Stimulated activated CD4-positive, alpha-beta T cell treated with anti-CD3 and anti-CD28 coated beads, Interleukin-2, amount 100 ng/mL, for 48 hours (primary cell): ENCODE data around the gene IL23R.
"Not testable (repeated sequence)": the region's sequence is repeated elsewhere in the genome, so short reads cannot be mapped to it uniquely, and the experiment has no call there.

Experiments used
- DNase-seq, 2 donors: peaks; one replicate each; pipeline ENCODE4 v3.0.0-alpha.2; 2020

The IL23R gene

GRCh38 chr1:67166196-67166595, at the start of gene IL23R:
TSS of gene IL23R (plus strand) at chr1:67166454. CDS start at chr1:67168121, 1,667 bp downstream.
- no peak for DNase-seq

- DNase-seq, result no peak
Measured at GRCh38 chr1:67118191-67118590, 48.1 kb upstream of the IL23R start.

- no peak for DNase-seq
Measured at GRCh38 chr1:67118646-67119045, 47.6 kb upstream of the IL23R start.

GRCh38 chr1:67120855-67121619, 45.2 kb upstream of the IL23R start:
- DNase-seq, result no peak

- no peak for DNase-seq
Measured at GRCh38 chr1:67124455-67124854, 41.8 kb upstream of the IL23R start.

- no peak for DNase-seq
Measured at GRCh38 chr1:67126111-67126746, 40.0 kb upstream of the IL23R start.

- no peak for DNase-seq
Measured at GRCh38 chr1:67126974-67127373, 39.3 kb upstream of the IL23R start.

- no peak for DNase-seq
Measured at GRCh38 chr1:67130673-67131072, 35.6 kb upstream of the IL23R start.

- DNase-seq, result no peak
Measured at GRCh38 chr1:67133177-67133576, 33.1 kb upstream of the IL23R start.

GRCh38 chr1:67134695-67135094, 31.6 kb upstream of the IL23R start, which contains the start of gene C1orf141:
TSS of gene C1orf141 (minus strand) at chr1:67134970. CDS start at chr1:67127240, 7,730 bp downstream.
- no peak for DNase-seq

GRCh38 chr1:67135354-67135753, 30.9 kb upstream of the IL23R start:
- DNase-seq, result no peak

- DNase-seq, result no peak
Measured at GRCh38 chr1:67137307-67137753, 28.9 kb upstream of the IL23R start.

- DNase-seq, result no peak
Measured at GRCh38 chr1:67138813-67139499, 27.3 kb upstream of the IL23R start.

- no peak for DNase-seq
Measured at GRCh38 chr1:67140460-67140859, 25.8 kb upstream of the IL23R start.

- not testable (repeated sequence) for DNase-seq
Measured at GRCh38 chr1:67141832-67142231, 24.4 kb upstream of the IL23R start.

GRCh38 chr1:67142931-67143330, 23.3 kb upstream of the IL23R start:
- no peak for DNase-seq

- DNase-seq, result no peak
Measured at GRCh38 chr1:67143966-67144365, 22.3 kb upstream of the IL23R start.

GRCh38 chr1:67144696-67145095, 21.6 kb upstream of the IL23R start:
- DNase-seq, result no peak

GRCh38 chr1:67146101-67146500, 20.2 kb upstream of the IL23R start:
- no peak for DNase-seq

- DNase-seq, result no peak
Measured at GRCh38 chr1:67146539-67146938, 19.7 kb upstream of the IL23R start.

- not testable (repeated sequence) for DNase-seq
Measured at GRCh38 chr1:67147973-67148372, 18.3 kb upstream of the IL23R start.

- DNase-seq, result no peak
Measured at GRCh38 chr1:67148516-67149178, 17.6 kb upstream of the IL23R start.

- peak in 1 of 2 donors; percentile 41 for DNase-seq
Measured at GRCh38 chr1:67149179-67149770, 17.0 kb upstream of the IL23R start.
